DOHH2 (cell line): ENCODE results near the gene TXNDC17.
"Not testable (repeated sequence)": the region's sequence is repeated elsewhere in the genome, so short reads cannot be mapped to it uniquely, and the experiment has no call there.

Source experiments
- H3F3A ChIP-seq: fragments of 200-600 bp; sonication (generic), shearing (Covaris generic); 2 replicates; pipeline ENCODE4 v1.6.0; 2016; ENCODE audit warnings: antibody characterized with exemption, mild to moderate bottlenecking; ENCODE audit not compliant: control insufficient read depth, insufficient read depth
- H3K27ac ChIP-seq: fragments of 200-600 bp; sonication (generic); 2 replicates; pipeline ENCODE4 v1.5.1; 2014; ENCODE audit warnings: low read depth, mild to moderate bottlenecking, low read length, moderate library complexity
- H3K27me3 ChIP-seq: fragments of 200-600 bp; sonication (generic); 2 replicates; pipeline ENCODE4 v1.6.1; 2014; ENCODE audit warnings: mild to moderate bottlenecking, low read length, mixed read lengths; ENCODE audit not compliant: control insufficient read depth
- H3K36me3 ChIP-seq: fragments of 200-600 bp; sonication (generic); 2 replicates; pipeline ENCODE4 v1.6.1; 2014; ENCODE audit warnings: mild to moderate bottlenecking, low read length, moderate library complexity, mixed read lengths; ENCODE audit not compliant: control insufficient read depth
- H3K4me1 ChIP-seq: fragments of 200-600 bp; sonication (generic); 2 replicates; pipeline ENCODE4 v1.6.1; 2014; ENCODE audit warnings: mild to moderate bottlenecking, low read length, mixed read lengths; ENCODE audit not compliant: control insufficient read depth
- H3K4me2 ChIP-seq: fragments of 200-600 bp; sonication (generic); 2 replicates; pipeline ENCODE4 v1.6.0; 2014; ENCODE audit warnings: mild to moderate bottlenecking, low read length, moderate library complexity
- H3K4me3 ChIP-seq: fragments of 200-600 bp; sonication (generic); 2 replicates; pipeline ENCODE4 v1.5.1; 2014; ENCODE audit warnings: mild to moderate bottlenecking, low read length, mixed read lengths
- H3K79me2 ChIP-seq: fragments of 200-600 bp; sonication (generic); 2 replicates; pipeline ENCODE4 v1.6.1; 2014; ENCODE audit warnings: mild to moderate bottlenecking, low read length, mixed read lengths; ENCODE audit not compliant: control insufficient read depth
- H3K9me2 ChIP-seq: fragments of 200-600 bp; sonication (generic); replicated peaks from 2 replicates; pipeline ENCODE4 v1.6.1; 2014; ENCODE audit warnings: mild to moderate bottlenecking, low read length, mixed read lengths; ENCODE audit not compliant: control insufficient read depth
- H3K9me3 ChIP-seq: fragments of 200-600 bp; sonication (generic); 2 replicates; pipeline ENCODE4 v1.6.1; 2014; ENCODE audit warnings: antibody characterized with exemption, low read length, mixed read lengths; ENCODE audit not compliant: control insufficient read depth, insufficient read depth
- H4K20me1 ChIP-seq: fragments of 200-600 bp; sonication (generic); 2 replicates; pipeline ENCODE4 v1.6.0; 2014; ENCODE audit warnings: low read depth, mild to moderate bottlenecking, antibody characterized with exemption, low read length, moderate library complexity; ENCODE audit not compliant: control insufficient read depth, insufficient read depth
- CTCF ChIP-seq: fragments of 200-600 bp; sonication (generic); IDR thresholded peaks from one replicate; pipeline ENCODE4 v1.5.1; 2014; ENCODE audit warnings: antibody characterized with exemption, mild to moderate bottlenecking, low read depth, low read length; ENCODE audit not compliant: poor library complexity, severe bottlenecking
- EZH2phosphoT487 ChIP-seq: fragments of 200-600 bp; sonication (generic); IDR thresholded peaks from 2 replicates; pipeline ENCODE4 v1.6.1; 2017; ENCODE audit warnings: borderline replicate concordance, mild to moderate bottlenecking, antibody characterized with exemption, low read length, moderate library complexity, mixed read lengths

TXNDC17 gene

GRCh38 chr17:6640536-6641246, at the start of gene TXNDC17, which contains the start of gene KIAA0753:
TSS of gene TXNDC17 (plus strand) at chr17:6641060. CDS start at chr17:6641083, 23 bp downstream.
TSS of gene KIAA0753 (minus strand) at chr17:6640711. CDS start at chr17:6635103, 5,608 bp downstream.
- H3K9me2 ChIP-seq = no peaks in the 10 kb centered on the region
- H3K4me1 ChIP-seq = peaks cover 30% of the 10 kb centered on the region
- TF ChIP-seq EZH2phosphoT487 = no peak
- no peak for TF ChIP-seq CTCF
- peak within 1 kb of the TSS; percentile 98 for H3K4me3 ChIP-seq
- peak within 1 kb of the TSS; percentile 91 for H3K4me2 ChIP-seq
- H4K20me1 ChIP-seq = peaks cover 10% of the 10 kb centered on the region; the same call in 1 of the 2 replicates
- H3K27ac ChIP-seq = peak within 1 kb of the TSS; percentile 77
- H3K9me3 ChIP-seq = no peaks in the 10 kb centered on the region
- peaks cover 12% of the 10 kb centered on the region; the same call in 1 of the 2 replicates for H3F3A ChIP-seq
- peaks cover 76% of the 10 kb centered on the region for H3K79me2 ChIP-seq
- peaks cover 47% of the 10 kb centered on the region for H3K36me3 ChIP-seq
- H3K27me3 ChIP-seq = no peaks in the 10 kb centered on the region

GRCh38 chr17:6591599-6592158, 49.2 kb upstream of the TXNDC17 start:
- H3K27me3 ChIP-seq = no peaks in the 10 kb centered on the region
- no peaks in the 10 kb centered on the region for H3F3A ChIP-seq
- no peak for TF ChIP-seq CTCF
- TF ChIP-seq EZH2phosphoT487 = no peak
- H3K36me3 ChIP-seq = peaks cover 77% of the 10 kb centered on the region
- H4K20me1 ChIP-seq = no peaks in the 10 kb centered on the region
- H3K9me3 ChIP-seq = no peaks in the 10 kb centered on the region
- no peaks in the 10 kb centered on the region for H3K79me2 ChIP-seq
- no peak overlapping the region for H3K4me3 ChIP-seq
- no peaks in the 10 kb centered on the region for H3K4me1 ChIP-seq
- H3K4me2 ChIP-seq = no peak overlapping the region
- no peak overlapping the region for H3K27ac ChIP-seq
- no peaks in the 10 kb centered on the region for H3K9me2 ChIP-seq

- Histone ChIP-seq H3K36me3 (peaks cover 79% of the 10 kb centered on the region), H3K4me2 (no peak overlapping the region)
Observed at GRCh38 chr17:6592173-6592572, 48.7 kb upstream of the TXNDC17 start.

GRCh38 chr17:6593371-6593770, 47.5 kb upstream of the TXNDC17 start:
- not testable (repeated sequence) for H3K9me3 ChIP-seq, H3K27me3 ChIP-seq, H3K4me2 ChIP-seq, H3F3A ChIP-seq, H3K27ac ChIP-seq, H3K79me2 ChIP-seq, H3K9me2 ChIP-seq, H3K4me3 ChIP-seq, H4K20me1 ChIP-seq, H3K4me1 ChIP-seq
- H3K36me3 ChIP-seq = peaks cover 75% of the 10 kb centered on the region

More at GRCh38 chr17:6592173-6592572, 48.7 kb upstream of the TXNDC17 start:
- Histone ChIP-seq H3K79me2 (no peaks in the 10 kb centered on the region), H3K9me2 (no peaks in the 10 kb centered on the region), H3K27ac (no peak overlapping the region), H3K4me1 (no peaks in the 10 kb centered on the region), H3F3A (no peaks in the 10 kb centered on the region), H4K20me1 (no peaks in the 10 kb centered on the region), H3K4me3 (no peak overlapping the region), H3K9me3 (no peaks in the 10 kb centered on the region), H3K27me3 (no peaks in the 10 kb centered on the region)
- no peak for TF ChIP-seq EZH2phosphoT487
- TF ChIP-seq CTCF = no peak
